Suprapubic skin (tissue), 3 donors: ENCODE data around the gene FASTK.

Experiments used
- EP300 ChIP-seq: sonication (generic); formaldehyde crosslinking; IDR thresholded peaks from one replicate; pipeline ENCODE4 v1.6.1; 2017; ENCODE audit warnings: antibody characterized with exemption
- POLR2A ChIP-seq, 2 donors: fragments of 450-650 bp; IDR thresholded peaks; one replicate each; pipeline ENCODE4 v1.6.1; 2017; ENCODE audit warnings: antibody characterized with exemption in 2 of 2, mild to moderate bottlenecking in 2 of 2, moderate library complexity in 2 of 2
- TF ChIP-seq, protein P1 (sequence below), 2 donors: fragments of 200-600 bp in 1 of 2; fragments of 450-650 bp in 1 of 2; sonication (generic) in 1 of 2; IDR thresholded peaks; one replicate each; pipeline ENCODE4 v1.5.1; 2016 to 2019; ENCODE audit warnings: antibody characterized with exemption in 2 of 2, mild to moderate bottlenecking in 1 of 2, moderate library complexity in 1 of 2

- no peak for TF ChIP-seq POLR2A (IDR thresholded peaks at IDR 0.05)
- TF ChIP-seq, protein P1, sequence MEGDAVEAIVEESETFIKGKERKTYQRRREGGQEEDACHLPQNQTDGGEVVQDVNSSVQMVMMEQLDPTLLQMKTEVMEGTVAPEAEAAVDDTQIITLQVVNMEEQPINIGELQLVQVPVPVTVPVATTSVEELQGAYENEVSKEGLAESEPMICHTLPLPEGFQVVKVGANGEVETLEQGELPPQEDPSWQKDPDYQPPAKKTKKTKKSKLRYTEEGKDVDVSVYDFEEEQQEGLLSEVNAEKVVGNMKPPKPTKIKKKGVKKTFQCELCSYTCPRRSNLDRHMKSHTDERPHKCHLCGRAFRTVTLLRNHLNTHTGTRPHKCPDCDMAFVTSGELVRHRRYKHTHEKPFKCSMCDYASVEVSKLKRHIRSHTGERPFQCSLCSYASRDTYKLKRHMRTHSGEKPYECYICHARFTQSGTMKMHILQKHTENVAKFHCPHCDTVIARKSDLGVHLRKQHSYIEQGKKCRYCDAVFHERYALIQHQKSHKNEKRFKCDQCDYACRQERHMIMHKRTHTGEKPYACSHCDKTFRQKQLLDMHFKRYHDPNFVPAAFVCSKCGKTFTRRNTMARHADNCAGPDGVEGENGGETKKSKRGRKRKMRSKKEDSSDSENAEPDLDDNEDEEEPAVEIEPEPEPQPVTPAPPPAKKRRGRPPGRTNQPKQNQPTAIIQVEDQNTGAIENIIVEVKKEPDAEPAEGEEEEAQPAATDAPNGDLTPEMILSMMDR (IDR thresholded peaks at IDR 0.05), result no peak
- no peak for TF ChIP-seq EP300
These were observed 19.0 kb upstream of the FASTK start for GRCh38 chr7:151099486-151100211.
